Limb (tissue), 2 donors: Measurements from ENCODE around the gene NFX1.

Experiments used
- DNase-seq, 2 donors: peaks; one replicate each; pipeline ENCODE4 v3.0.0-alpha.2; 2016; ENCODE audit errors: extremely low spot score in 2 of 2

The NFX1 gene

DNA sequence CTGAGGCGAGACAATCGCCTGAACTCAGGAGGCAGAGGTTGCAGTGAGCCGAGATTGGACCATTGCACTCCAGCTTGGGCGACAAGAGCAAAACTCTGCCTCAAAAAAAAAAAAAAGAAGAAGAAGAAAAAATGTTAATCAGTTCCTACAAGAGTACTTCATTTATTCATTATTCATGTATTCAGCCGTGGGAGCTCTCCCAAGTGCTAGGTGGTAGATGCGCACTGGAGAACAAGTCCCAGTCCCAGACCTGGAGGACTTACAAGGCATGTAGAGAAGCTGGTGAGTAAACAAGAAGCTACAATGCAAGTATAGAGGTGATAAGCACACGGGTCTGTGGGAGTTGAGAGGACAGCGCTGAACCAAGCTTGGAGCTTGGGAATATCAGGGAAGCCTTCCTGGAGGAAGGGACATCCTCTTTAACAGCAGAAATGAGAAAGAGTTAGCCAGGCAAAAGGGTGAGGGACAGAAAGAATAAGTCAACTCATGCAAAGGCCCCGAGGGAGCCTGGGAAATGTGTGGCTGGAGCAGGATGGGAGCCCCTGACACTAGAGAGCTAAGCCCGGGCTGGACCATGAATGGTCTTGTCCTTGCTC lies 129.5 kb downstream of the NFX1 start:
- no peak for DNase-seq
